Adrenal gland (tissue), 5 donors: ENCODE measurements around the gene BRSK1.

Source experiments
- CTCF ChIP-seq, 6 experiments: fragments of 450-650 bp in 4 of 6; fragments of 200-600 bp in 2 of 6; sonication (generic) in 1 of 6; IDR thresholded peaks; 1 replicate in 5 of 6; 2 replicates in 1 of 6; pipeline versions ENCODE4 v1.5.1 to v1.8.0; 2016 to 2021; ENCODE audit warnings: antibody characterized with exemption in 6 of 6, mild to moderate bottlenecking in 2 of 6, moderate library complexity in 1 of 6
- POLR2A ChIP-seq, 2 donors: fragments of 450-650 bp; IDR thresholded peaks; one replicate each; pipeline ENCODE4 v1.6.1; 2017; ENCODE audit warnings: antibody characterized with exemption in 2 of 2, mild to moderate bottlenecking in 2 of 2, moderate library complexity in 1 of 2
- donor health status: DM: no; HTN: no; CAD: no.

GRCh38 chr19:55305491-55305890, 21.7 kb downstream of the BRSK1 start:
- TF ChIP-seq CTCF (IDR thresholded peaks at IDR 0.05) (no peak), POLR2A (IDR thresholded peaks at IDR 0.05) (no peak)
